Neural progenitor cell (in vitro differentiated cells): ENCODE data around the gene CDCP2. TPM values are rescaled to one million over a fixed set of nuclear protein-coding genes. Genes with fewer than 3 reads are reported as not detected.

Experiments used
- DNase-seq: peaks from one replicate; pipeline ENCODE4 v3.0.0-alpha.2; 2016; ENCODE audit warnings: low spot score
- H2AFZ ChIP-seq: fragments of 200-600 bp; sonication (generic); replicated peaks from 2 replicates; pipeline ENCODE4 v1.6.1; 2016; ENCODE audit warnings: antibody characterized with exemption
- H3F3A ChIP-seq: fragments of 200-600 bp; sonication (generic); 2 replicates; pipeline ENCODE4 v1.6.1; 2016; ENCODE audit warnings: antibody characterized with exemption, low read depth
- H3K27ac ChIP-seq: fragments of 200-600 bp; sonication (generic); 2 replicates; pipeline ENCODE4 v1.5.1; 2016; ENCODE audit warnings: mild to moderate bottlenecking
- H3K27me3 ChIP-seq: fragments of 200-600 bp; sonication (generic); 2 replicates; pipeline ENCODE4 v1.6.1; 2016; ENCODE audit warnings: mild to moderate bottlenecking, moderate library complexity
- H3K36me3 ChIP-seq: fragments of 200-600 bp; sonication (generic); 2 replicates; pipeline ENCODE4 v1.5.1; 2016
- H3K4me1 ChIP-seq: fragments of 200-600 bp; sonication (generic); 2 replicates; pipeline ENCODE4 v1.6.1; 2016; ENCODE audit warnings: mixed run types
- H3K4me2 ChIP-seq: fragments of 200-600 bp; sonication (generic); 2 replicates; pipeline ENCODE4 v1.6.1; 2016
- H3K4me3 ChIP-seq: fragments of 200-600 bp; sonication (generic); 2 replicates; pipeline ENCODE4 v1.5.1; 2016
- H3K79me2 ChIP-seq: fragments of 200-600 bp; sonication (generic); 2 replicates; pipeline ENCODE4 v1.6.1; 2016; ENCODE audit warnings: low read depth
- H3K9ac ChIP-seq: fragments of 200-600 bp; sonication (generic); 2 replicates; pipeline ENCODE4 v1.6.1; 2016
- H3K9me3 ChIP-seq: fragments of 200-600 bp; sonication (generic); 2 replicates; pipeline ENCODE4 v1.5.1; 2016; ENCODE audit warnings: low read depth
- H4K20me1 ChIP-seq: fragments of 200-600 bp; sonication (generic); 2 replicates; pipeline ENCODE4 v1.6.1; 2016; ENCODE audit warnings: low read depth
- H3K27ac Mint-ChIP-seq: 3 replicates; pipeline ENCODE4 v1.8.0; 2021; ENCODE audit warnings: mixed read lengths
- H3K27me3 Mint-ChIP-seq: 2 replicates; pipeline ENCODE4 v1.8.0; 2022; ENCODE audit warnings: low read depth, mild to moderate bottlenecking, inconsistent platforms, moderate library complexity, mixed read lengths; ENCODE audit not compliant: insufficient read depth
- H3K36me3 Mint-ChIP-seq: 3 replicates; pipeline ENCODE4 v1.8.0; 2021; ENCODE audit warnings: mixed read lengths
- H3K4me1 Mint-ChIP-seq: 3 replicates; pipeline ENCODE4 v1.8.0; 2021; ENCODE audit warnings: mixed read lengths
- H3K4me3 Mint-ChIP-seq: 3 replicates; pipeline ENCODE4 v1.8.0; 2021; ENCODE audit warnings: mild to moderate bottlenecking, moderate library complexity, mixed read lengths
- H3K9me3 Mint-ChIP-seq: 3 replicates; pipeline ENCODE4 v1.8.0; 2020; ENCODE audit warnings: mixed read lengths
- CTCF ChIP-seq: fragments of 200-600 bp; sonication (generic); IDR thresholded peaks from 2 replicates; pipeline ENCODE4 v1.5.1; 2017; ENCODE audit warnings: antibody characterized with exemption, mild to moderate bottlenecking
- EZH2 ChIP-seq: fragments of 200-600 bp; sonication (generic); IDR thresholded peaks from 2 replicates; pipeline ENCODE4 v1.6.1; 2017; ENCODE audit warnings: antibody characterized with exemption, mild to moderate bottlenecking, moderate library complexity
- EZH2phosphoT487 ChIP-seq: fragments of 200-600 bp; sonication (generic); IDR thresholded peaks from 2 replicates; pipeline ENCODE4 v1.6.1; 2017; ENCODE audit warnings: antibody characterized with exemption
- total RNA-seq: library from RNA; depleted of rRNA; stranded (reverse); fragments of >200 nt; gene quantifications from 2 replicates; pipeline ENCODE4 v1.2.3, GENCODE V29; 2015; ENCODE audit warnings: low replicate concordance

CDCP2 gene
- total RNA-seq, 1 donor from 2014 or later, result not detected

GRCh38 chr1:54138994-54139393 lies 13.8 kb downstream of the CDCP2 start:
- H3K27ac ChIP-seq, result no peak overlapping the region
- H3K36me3 ChIP-seq, result no peaks in the 10 kb centered on the region
- no peak overlapping the region for H3K9ac ChIP-seq
- H2AFZ ChIP-seq, result no peak overlapping the region
- no peaks in the 10 kb centered on the region for H3K79me2 ChIP-seq
- DNase-seq, result no peak
- H3K4me2 ChIP-seq, result no peak overlapping the region
- no peaks in the 10 kb centered on the region for H3K9me3 ChIP-seq
- Mint-ChIP-seq H3K27ac (no peak overlapping the region), H3K4me1 (peaks cover 49% of the 10 kb centered on the region), H3K4me3 (no peak overlapping the region), H3K9me3 (peaks cover 2% of the 10 kb centered on the region), H3K27me3 (peaks cover 13% of the 10 kb centered on the region), H3K36me3 (no peaks in the 10 kb centered on the region)
- TF ChIP-seq CTCF (no peak), EZH2phosphoT487 (no peak), EZH2 (no peak)
- no peaks in the 10 kb centered on the region for H3K27me3 ChIP-seq
- no peaks in the 10 kb centered on the region for H4K20me1 ChIP-seq
- H3K4me1 ChIP-seq, result peaks cover 26% of the 10 kb centered on the region
- no peak overlapping the region for H3K4me3 ChIP-seq
- peaks cover 9% of the 10 kb centered on the region for H3F3A ChIP-seq

GRCh38 chr1:54137534-54138061 lies 15.2 kb downstream of the CDCP2 start:
- peaks cover 49% of the 10 kb centered on the region for H3K4me1 Mint-ChIP-seq
- no peak overlapping the region for H3K27ac ChIP-seq
- H3K27me3 ChIP-seq, result no peaks in the 10 kb centered on the region
- no peaks in the 10 kb centered on the region for H3K79me2 ChIP-seq
- no peaks in the 10 kb centered on the region for H3K9me3 ChIP-seq
- peaks cover 9% of the 10 kb centered on the region for H3F3A ChIP-seq
- no peaks in the 10 kb centered on the region for H3K36me3 ChIP-seq
- no peak for DNase-seq
- peak overlapping the region; percentile 98 for H3K27ac Mint-ChIP-seq
- peak overlapping the region; percentile 19 for H3K4me3 Mint-ChIP-seq
- H3K36me3 Mint-ChIP-seq, result no peaks in the 10 kb centered on the region
- peaks cover 26% of the 10 kb centered on the region for H3K4me1 ChIP-seq
- TF ChIP-seq EZH2 (no peak), CTCF (no peak), EZH2phosphoT487 (no peak)
- peaks cover 13% of the 10 kb centered on the region for H3K27me3 Mint-ChIP-seq
- no peaks in the 10 kb centered on the region for H3K9me3 Mint-ChIP-seq
- no peaks in the 10 kb centered on the region for H4K20me1 ChIP-seq
- no peak overlapping the region for H3K4me3 ChIP-seq
- H3K4me2 ChIP-seq, result no peak overlapping the region
- no peak overlapping the region for H3K9ac ChIP-seq
- peak overlapping the region; percentile 12 for H2AFZ ChIP-seq

- peaks cover 13% of the 10 kb centered on the region for H3K27me3 Mint-ChIP-seq
- no peaks in the 10 kb centered on the region for H4K20me1 ChIP-seq
- peaks cover 26% of the 10 kb centered on the region for H3K4me1 ChIP-seq
- H3K27me3 ChIP-seq, result no peaks in the 10 kb centered on the region
- no peak overlapping the region for H3K27ac ChIP-seq
- TF ChIP-seq CTCF, result no peak
- TF ChIP-seq EZH2phosphoT487, result no peak
- TF ChIP-seq EZH2, result no peak
- peak overlapping the region; percentile 19 for H3K4me3 Mint-ChIP-seq
- peak overlapping the region; percentile 98 for H3K27ac Mint-ChIP-seq
- H3K36me3 ChIP-seq, result no peaks in the 10 kb centered on the region
- no peak for DNase-seq
- H2AFZ ChIP-seq, result peak overlapping the region; percentile 12
- H3K9me3 ChIP-seq, result no peaks in the 10 kb centered on the region
- H3K4me3 ChIP-seq, result no peak overlapping the region
- H3K4me2 ChIP-seq, result no peak overlapping the region
- no peaks in the 10 kb centered on the region for H3K36me3 Mint-ChIP-seq
- no peaks in the 10 kb centered on the region for H3K79me2 ChIP-seq
- no peaks in the 10 kb centered on the region for H3K9me3 Mint-ChIP-seq
- H3F3A ChIP-seq, result peaks cover 9% of the 10 kb centered on the region
- no peak overlapping the region for H3K9ac ChIP-seq
- H3K4me1 Mint-ChIP-seq, result peaks cover 49% of the 10 kb centered on the region
These were observed 15.8 kb downstream of the CDCP2 start for GRCh38 chr1:54136963-54137533.
